Naive thymus-derived CD4-positive, alpha-beta T cell (primary cell): ENCODE results near the gene FAM222A. TPM values are rescaled to one million over a fixed set of nuclear protein-coding genes. Genes with fewer than 3 reads are reported as not detected.
A peak's percentile ranks its signal among the peaks of the same experiment; 100 is the strongest.

Experiments used
- ATAC-seq: fragments of 150-1000 bp; cut with Tn5 transposase; 2 replicates; pipeline ENCODE4 v1.10.0; 2021; ENCODE audit warnings: mild to moderate bottlenecking, moderate library complexity
- CTCF ChIA-PET: fragments of 350-600 bp; sonication (Branson Sonifier 250); formaldehyde crosslinking; loops from one replicate; lab custom pipeline; 2021; ENCODE audit warnings: antibody characterized with exemption; lab: Charles Lee
- POLR2A ChIA-PET: fragments of 350-600 bp; sonication (Branson Sonifier 250); formaldehyde crosslinking; loops from one replicate; lab custom pipeline; 2021; ENCODE audit warnings: antibody characterized with exemption, inconsistent platforms; lab: Charles Lee
- DNase-seq, 9 donors: peaks; one replicate each; pipeline versions ENCODE4 v3.0.0 to v3.0.0-alpha.2; 2020 to 2022; ENCODE audit warnings: mixed read lengths in 1 of 9
- H3K27ac ChIP-seq: one replicate; pipeline ENCODE4 v1.7.0; 2013; ENCODE audit warnings: mild to moderate bottlenecking, low read depth, low read length, moderate library complexity
- H3K27me3 ChIP-seq, 2 donors: one replicate each; pipeline ENCODE4 v1.7.0; 2013; ENCODE audit warnings: low read length in 2 of 2, mild to moderate bottlenecking in 2 of 2, moderate library complexity in 2 of 2; ENCODE audit not compliant: control insufficient read depth in 2 of 2, insufficient read depth in 2 of 2
- H3K36me3 ChIP-seq, 3 experiments: 1 replicate in 2 of 3; 2 replicates in 1 of 3; pipeline ENCODE4 v1.7.0; 2013; ENCODE audit warnings: low read length in 3 of 3, mild to moderate bottlenecking in 3 of 3, moderate library complexity in 1 of 3; ENCODE audit not compliant: insufficient read depth in 3 of 3, control insufficient read depth in 2 of 3
- H3K4me1 ChIP-seq, 2 donors: one replicate each; pipeline ENCODE4 v1.7.0; 2013; ENCODE audit warnings: low read length in 2 of 2, mild to moderate bottlenecking in 2 of 2, moderate library complexity in 1 of 2; ENCODE audit not compliant: control insufficient read depth in 2 of 2, insufficient read depth in 2 of 2
- H3K4me3 ChIP-seq: 2 replicates; pipeline ENCODE4 v1.7.0; 2013; ENCODE audit warnings: mild to moderate bottlenecking, low read length
- H3K9me3 ChIP-seq, 3 experiments: 1 replicate in 2 of 3; 2 replicates in 1 of 3; pipeline ENCODE4 v1.7.0; 2013; ENCODE audit warnings: low read length in 3 of 3; ENCODE audit not compliant: control insufficient read depth in 2 of 3
- H3K27ac Mint-ChIP-seq, 9 donors: one replicate each; pipeline ENCODE4 v1.8.0; 2020 to 2022; ENCODE audit warnings: mixed read lengths in 9 of 9, mild to moderate bottlenecking in 8 of 9, moderate library complexity in 5 of 9, inconsistent platforms in 2 of 9
- H3K27me3 Mint-ChIP-seq, 5 donors: one replicate each; pipeline ENCODE4 v1.8.0; 2021 to 2022; ENCODE audit warnings: mixed read lengths in 5 of 5, mild to moderate bottlenecking in 1 of 5
- H3K36me3 Mint-ChIP-seq, 5 donors: one replicate each; pipeline ENCODE4 v1.8.0; 2020 to 2022; ENCODE audit warnings: mixed read lengths in 5 of 5, mild to moderate bottlenecking in 3 of 5, inconsistent platforms in 1 of 5
- H3K4me1 Mint-ChIP-seq, 7 donors: one replicate each; pipeline ENCODE4 v1.8.0; 2020 to 2022; ENCODE audit warnings: mixed read lengths in 7 of 7, mild to moderate bottlenecking in 3 of 7, inconsistent platforms in 1 of 7
- H3K4me3 Mint-ChIP-seq, 10 donors: one replicate each; pipeline ENCODE4 v1.8.0; 2020 to 2022; ENCODE audit warnings: mild to moderate bottlenecking in 10 of 10, mixed read lengths in 10 of 10, moderate library complexity in 6 of 10, inconsistent platforms in 2 of 10
- H3K9me3 Mint-ChIP-seq, 11 donors: one replicate each; pipeline ENCODE4 v1.8.0; 2020 to 2022; ENCODE audit warnings: mixed read lengths in 11 of 11, mild to moderate bottlenecking in 4 of 11, inconsistent platforms in 1 of 11, moderate library complexity in 1 of 11
- intact Hi-C, 2 donors: fragments of 100-400 bp; cut with micrococcal nuclease; formaldehyde crosslinking; loops; one replicate each; pipeline ENCODE4 v1.15.1; 2023
- polyA plus RNA-seq, 2 donors: library from polyadenylated mRNA; unstranded; fragments of 300-500 nt; fragmentation: Illumina TruSeq; gene quantifications; one replicate each; pipeline ENCODE4 v1.2.3, GENCODE V29; 2021
- total RNA-seq, 6 experiments: library from RNA in 5 of 6; stranded (reverse) in 5 of 6; gene quantifications; 1 replicate in 5 of 6; 2 replicates in 1 of 6; pipeline ENCODE4 v1.2.3 and lab custom pipeline; 2021 to 2026

FAM222A gene
- total and polyA plus RNA-seq, 7 experiments from 2014 or later: 0.08 to 1.6 (median 0.38) TPM

DNA sequence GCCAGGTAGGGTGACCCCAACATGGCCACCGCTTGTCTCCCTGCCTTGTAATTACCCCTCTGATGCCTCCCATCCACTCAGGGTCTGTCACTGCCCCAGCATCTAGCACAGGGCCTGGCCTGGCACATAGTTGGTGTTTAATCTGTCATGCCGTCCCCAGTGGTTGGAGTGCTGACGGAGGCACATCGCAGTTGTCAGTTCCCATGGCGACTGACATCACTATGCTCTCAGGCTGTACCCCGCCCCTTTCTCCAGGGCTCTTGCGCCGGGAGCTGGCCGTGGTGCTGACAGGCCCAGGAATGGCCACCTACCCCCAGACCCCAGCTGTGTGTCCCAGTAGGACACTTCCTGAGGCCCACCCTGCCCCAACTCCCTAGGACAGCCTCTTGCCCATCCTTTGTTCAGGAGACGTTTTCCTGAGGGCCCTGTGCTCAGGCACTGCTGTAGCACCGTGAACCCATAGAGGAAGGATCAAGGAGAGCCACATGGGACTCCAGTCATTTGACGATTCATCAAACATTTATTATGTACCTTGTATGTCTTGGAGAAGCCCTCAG, 23.0 kb downstream of the FAM222A start:
- no peak overlapping the region for H3K4me3 ChIP-seq
- no peaks in the 10 kb centered on the region for H3K9me3 Mint-ChIP-seq
- peaks cover 0 to 1% (median 0%) of the 10 kb centered on the region in 7 donors for H3K4me1 Mint-ChIP-seq
- H3K27ac Mint-ChIP-seq: no peak overlapping the region
- H3K36me3 Mint-ChIP-seq: peaks cover 0 to 6% (median 0%) of the 10 kb centered on the region in 5 donors
- DNase-seq: no peak
- no peaks in the 10 kb centered on the region for H3K36me3 ChIP-seq
- no peaks in the 10 kb centered on the region for H3K4me1 ChIP-seq
- ChIA-PET POLR2A (no interaction called here), CTCF (interaction anchor here (0.6 kb wide), 1 partner anchor 580 kb away, joined by 3 read pairs; no protein-coding TSS in a partner anchor)
- H3K27ac ChIP-seq: no peak overlapping the region
- H3K4me3 Mint-ChIP-seq: no peak overlapping the region
- H3K9me3 ChIP-seq: no peaks in the 10 kb centered on the region
- no peaks in the 10 kb centered on the region for H3K27me3 ChIP-seq
- H3K27me3 Mint-ChIP-seq: peaks cover 25 to 41% (median 34%) of the 10 kb centered on the region in 5 donors
- ATAC-seq: peak; percentile 48
- intact Hi-C loops: no loop called here

- no peaks in the 10 kb centered on the region for H3K9me3 ChIP-seq
- no peak overlapping the region for H3K4me3 ChIP-seq
- H3K27ac ChIP-seq: no peak overlapping the region
- POLR2A ChIA-PET: no interaction called here
- no peaks in the 10 kb centered on the region for H3K36me3 ChIP-seq
- CTCF ChIA-PET: interaction anchor here (0.6 kb wide), 1 partner anchor 256 kb away, joined by 4 read pairs; no protein-coding TSS in a partner anchor
- Mint-ChIP-seq H3K4me3 (no peak overlapping the region), H3K27ac (no peak overlapping the region), H3K9me3 (no peaks in the 10 kb centered on the region), H3K4me1 (peaks cover 0 to 1% (median 0%) of the 10 kb centered on the region in 7 donors), H3K27me3 (peaks cover 25 to 41% (median 34%) of the 10 kb centered on the region in 5 donors), H3K36me3 (peaks cover 0 to 6% (median 0%) of the 10 kb centered on the region in 5 donors)
- H3K4me1 ChIP-seq: no peaks in the 10 kb centered on the region
- ATAC-seq (no peak), DNase-seq (no peak)
- H3K27me3 ChIP-seq: no peaks in the 10 kb centered on the region
- intact Hi-C loops: no loop called here
These were observed 23.5 kb downstream of the FAM222A start for GRCh38 chr12:109737126-109737525.

GRCh38 chr12:109737631-109738030, 24.0 kb downstream of the FAM222A start:
- intact Hi-C loops: no loop called here

GRCh38 chr12:109738209-109738608, 24.6 kb downstream of the FAM222A start:
- ATAC-seq (no peak), DNase-seq (no peak)
- CTCF ChIA-PET: no interaction called here

More at GRCh38 chr12:109737631-109738030, 24.0 kb downstream of the FAM222A start:
- Mint-ChIP-seq H3K27ac (peak overlapping the region in 1 of 9 donors; percentile 14), H3K9me3 (no peaks in the 10 kb centered on the region), H3K36me3 (peaks cover 0 to 6% (median 0%) of the 10 kb centered on the region in 5 donors), H3K4me3 (no peak overlapping the region), H3K27me3 (peaks cover 25 to 41% (median 33%) of the 10 kb centered on the region in 5 donors), H3K4me1 (peaks cover 0 to 1% (median 0%) of the 10 kb centered on the region in 7 donors)
- Histone ChIP-seq H3K27ac (no peak overlapping the region), H3K27me3 (no peaks in the 10 kb centered on the region), H3K36me3 (no peaks in the 10 kb centered on the region), H3K4me3 (no peak overlapping the region), H3K9me3 (no peaks in the 10 kb centered on the region), H3K4me1 (no peaks in the 10 kb centered on the region)
- ChIA-PET CTCF (interaction anchor here (0.6 kb wide), 1 partner anchor 255 kb away, joined by 4 read pairs; no protein-coding TSS in a partner anchor), POLR2A (no interaction called here)
- ATAC-seq: no peak
- no peak for DNase-seq

GRCh38 chr12:109738878-109739665, 25.4 kb downstream of the FAM222A start:
- intact Hi-C loops: no loop called here
- ATAC-seq (no peak), DNase-seq (no peak)
- H3K4me3 ChIP-seq: no peak overlapping the region
- no peak overlapping the region for H3K27ac ChIP-seq
- Mint-ChIP-seq H3K27me3 (peaks cover 14 to 34% (median 21%) of the 10 kb centered on the region in 5 donors), H3K4me3 (no peak overlapping the region), H3K9me3 (no peaks in the 10 kb centered on the region), H3K4me1 (no peaks in the 10 kb centered on the region), H3K36me3 (peaks cover 0 to 6% (median 0%) of the 10 kb centered on the region in 5 donors), H3K27ac (no peak overlapping the region)
- no peaks in the 10 kb centered on the region for H3K4me1 ChIP-seq
- no peaks in the 10 kb centered on the region for H3K27me3 ChIP-seq
- POLR2A ChIA-PET: no interaction called here
- H3K36me3 ChIP-seq: no peaks in the 10 kb centered on the region
- H3K9me3 ChIP-seq: no peaks in the 10 kb centered on the region
- CTCF ChIA-PET: no interaction called here

More at GRCh38 chr12:109738209-109738608, 24.6 kb downstream of the FAM222A start:
- H3K4me3 Mint-ChIP-seq: no peak overlapping the region
- Histone ChIP-seq H3K4me1 (no peaks in the 10 kb centered on the region), H3K27ac (no peak overlapping the region), H3K27me3 (no peaks in the 10 kb centered on the region), H3K9me3 (no peaks in the 10 kb centered on the region), H3K36me3 (no peaks in the 10 kb centered on the region), H3K4me3 (no peak overlapping the region)
- no peak overlapping the region for H3K27ac Mint-ChIP-seq
- H3K27me3 Mint-ChIP-seq: peaks cover 20 to 41% (median 29%) of the 10 kb centered on the region in 5 donors
- peaks cover 0 to 6% (median 0%) of the 10 kb centered on the region in 5 donors for H3K36me3 Mint-ChIP-seq
- POLR2A ChIA-PET: no interaction called here
- intact Hi-C loops: no loop called here
- H3K4me1 Mint-ChIP-seq: peaks cover 0 to 1% (median 0%) of the 10 kb centered on the region in 7 donors
- no peaks in the 10 kb centered on the region for H3K9me3 Mint-ChIP-seq

GRCh38 chr12:109739747-109740693, 26.4 kb downstream of the FAM222A start:
- CTCF ChIA-PET: no interaction called here
- Mint-ChIP-seq H3K4me3 (no peak overlapping the region), H3K27me3 (peaks cover 8 to 25% (median 12%) of the 10 kb centered on the region in 5 donors), H3K27ac (no peak overlapping the region), H3K36me3 (peaks cover 0 to 3% (median 0%) of the 10 kb centered on the region in 5 donors), H3K4me1 (no peaks in the 10 kb centered on the region), H3K9me3 (no peaks in the 10 kb centered on the region)
- POLR2A ChIA-PET: no interaction called here
- no peaks in the 10 kb centered on the region for H3K27me3 ChIP-seq
- H3K4me3 ChIP-seq: no peak overlapping the region
- no peak for ATAC-seq
- H3K27ac ChIP-seq: no peak overlapping the region
- no peaks in the 10 kb centered on the region for H3K4me1 ChIP-seq
- intact Hi-C loops: no loop called here
- no peaks in the 10 kb centered on the region for H3K9me3 ChIP-seq
- no peaks in the 10 kb centered on the region for H3K36me3 ChIP-seq
- DNase-seq: no peak
